Measurements from ENCODE around the gene KCNAB1. TPM values are rescaled to one million over a fixed set of nuclear protein-coding genes. Genes with fewer than 3 reads are reported as not detected.

The KCNAB1 gene
- total and polyA plus RNA-seq, 2 of the 8 experiments (the other 6 are each of a cell fraction or from before 2014, with no cell fraction given) = 0.51 to 2.3 TPM

DNA sequence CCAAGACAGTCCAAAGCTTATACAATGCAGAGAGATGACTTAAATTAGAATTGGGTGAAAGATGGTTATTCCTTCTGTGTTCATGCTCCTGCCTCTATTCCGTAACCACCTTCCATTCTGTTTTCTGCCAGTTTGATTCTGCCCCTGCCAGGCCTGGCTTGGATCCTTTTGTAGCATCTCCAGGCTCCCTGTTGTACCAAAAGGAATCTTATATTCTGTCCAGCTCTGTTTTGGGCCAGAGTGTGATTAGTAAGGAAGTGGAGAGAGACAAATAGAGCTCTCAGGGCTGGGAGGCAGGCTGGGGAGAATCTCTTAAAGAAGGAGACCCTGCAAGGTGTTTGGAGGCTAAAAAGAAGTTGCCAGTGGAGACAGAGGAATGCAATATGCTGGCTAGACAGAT lies 63.8 kb downstream of the KCNAB1 start:
- H2BK12ac ChIP-seq (ENCODE audit: low read depth, low read length) = no peak overlapping the region
- no peaks in the 10 kb centered on the region for H3K4me1 ChIP-seq (replicated peaks in 1 of 4; ENCODE audit: control insufficient read depth in 3 of 4, insufficient read depth in 4 of 4, low read length in 3 of 4)
- no peak overlapping the region for H2AK5ac ChIP-seq (ENCODE audit: low read depth, low read length)
- no peaks in the 10 kb centered on the region for H3K79me2 ChIP-seq (ENCODE audit: control insufficient read depth in 1 of 2, insufficient read depth in 2 of 2, low read length in 2 of 2)
- ChIA-PET CTCF (ENCODE audit: partially characterized antibody) (interaction anchor here (1.1 to 1.4 kb wide), 6 partner anchors 9 to 291 kb away, joined by 3 to 7 read pairs (median 4); no protein-coding TSS in a partner anchor), POLR2A (ENCODE audit: partially characterized antibody) (interaction anchor here (1.1 kb wide), 1 partner anchor 273 kb away, joined by 3 read pairs; no protein-coding TSS in a partner anchor)
- DNase-seq (ENCODE audit: low read depth in 1 of 2, low spot score in 2 of 2) = no peak
- H3K23me2 ChIP-seq (ENCODE audit: low read depth, low read length) = no peaks in the 10 kb centered on the region
- H4K20me1 ChIP-seq (replicated peaks in 1 of 2; ENCODE audit: control insufficient read depth in 1 of 2, insufficient read depth in 2 of 2, low read length in 2 of 2) = no peaks in the 10 kb centered on the region
- WGBS, 2 experiments (ENCODE audit: extremely low coverage in 1 of 2, insufficient coverage in 1 of 2, insufficient read length in 1 of 2, insufficient replicate concordance in 2 of 2, low coverage in 1 of 2, low lambda C conversion rate in 2 of 2, missing lambda C conversion rate in 1 of 2) = 89% methylated on average over 1 of the region's 1 CpG; no CpG with 5 or more reads in 1 of the 2 experiments
- H3K27me3 ChIP-seq (replicated peaks in 1 of 4; ENCODE audit: control insufficient read depth in 3 of 4, extremely low read depth in 1 of 4, insufficient read depth in 3 of 4, low read length in 3 of 4) = no peaks in the 10 kb centered on the region
- no peaks in the 10 kb centered on the region for H3K9me3 ChIP-seq (ENCODE audit: insufficient read depth in 2 of 2, low read depth in 1 of 2, low read length in 1 of 2)
- no peak overlapping the region for H3K4me2 ChIP-seq (ENCODE audit: insufficient read depth in 1 of 2, low read depth in 2 of 2, low read length in 2 of 2)
- H3K27ac ChIP-seq (ENCODE audit: low read depth, low read length) = no peak overlapping the region
- no peak overlapping the region for H3K9ac ChIP-seq (replicated peaks in 1 of 4; ENCODE audit: extremely low read depth in 1 of 4, low read depth in 3 of 4, low read length in 3 of 4)
- no peak overlapping the region for H3K4me3 ChIP-seq (ENCODE audit: extremely low read depth in 1 of 4, insufficient read depth in 2 of 4, low read depth in 3 of 4, low read length in 4 of 4)
- H3K23ac ChIP-seq (ENCODE audit: insufficient read length) = no peak overlapping the region
- FAIRE-seq = no peak
- H2BK5ac ChIP-seq (ENCODE audit: low read depth, low read length) = no peak overlapping the region
- no peak overlapping the region for H4K8ac ChIP-seq (ENCODE audit: extremely low read depth, insufficient read depth, low read length)
- H2BK15ac ChIP-seq (ENCODE audit: low read length) = no peak overlapping the region
- H3K4ac ChIP-seq (replicated peaks; ENCODE audit: insufficient read length, low read depth, low read length) = no peak overlapping the region
- H4K5ac ChIP-seq (ENCODE audit: insufficient read length, low read depth, low read length) = no peak overlapping the region
- H3K36me3 ChIP-seq (ENCODE audit: control insufficient read depth in 2 of 4, insufficient read depth in 4 of 4, low read length in 3 of 4) = no peaks in the 10 kb centered on the region
- H3K18ac ChIP-seq (ENCODE audit: extremely low read depth, low read length) = no peak overlapping the region
- no peak overlapping the region for H3K56ac ChIP-seq (replicated peaks; ENCODE audit: insufficient read length, low read depth, low read length)
- H3K79me1 ChIP-seq (ENCODE audit: low read depth, low read length) = no peaks in the 10 kb centered on the region
- H2AFZ ChIP-seq (ENCODE audit: low read length) = no peak overlapping the region
- no peak overlapping the region for H2BK120ac ChIP-seq (replicated peaks; ENCODE audit: low read depth, low read length)
- H2BK20ac ChIP-seq (ENCODE audit: low read length) = no peak overlapping the region
- no peak overlapping the region for H3K14ac ChIP-seq (ENCODE audit: insufficient read length)
- H4K91ac ChIP-seq (replicated peaks; ENCODE audit: insufficient read length, low read length) = no peak overlapping the region
- TF ChIP-seq SIRT6 (IDR thresholded peaks at IDR 0.05; ENCODE audit: low read length) (no peak), TAF7 (optimal IDR thresholded peaks at IDR 0.05; ENCODE audit: borderline replicate concordance, low read depth, low read length) (no peak), BCL11A (IDR thresholded peaks at IDR 0.05; ENCODE audit: low read depth in 2 of 2, low read length in 2 of 2) (no peak), EGR1 (IDR thresholded peaks at IDR 0.05; ENCODE audit: borderline replicate concordance, low read depth, low read length) (no peak), BRCA1 (IDR thresholded peaks at IDR 0.05; ENCODE audit: low read depth, low read length) (no peak), HDAC6 (IDR thresholded peaks at IDR 0.05; ENCODE audit: low read depth, low read length) (no peak), EP300 (IDR thresholded peaks at IDR 0.05; ENCODE audit: borderline replicate concordance in 1 of 2, low read depth in 2 of 2, low read length in 2 of 2) (no peak), CHD2 (IDR thresholded peaks at IDR 0.05; ENCODE audit: low read length) (no peak)
- TF ChIP-seq, protein P1, sequence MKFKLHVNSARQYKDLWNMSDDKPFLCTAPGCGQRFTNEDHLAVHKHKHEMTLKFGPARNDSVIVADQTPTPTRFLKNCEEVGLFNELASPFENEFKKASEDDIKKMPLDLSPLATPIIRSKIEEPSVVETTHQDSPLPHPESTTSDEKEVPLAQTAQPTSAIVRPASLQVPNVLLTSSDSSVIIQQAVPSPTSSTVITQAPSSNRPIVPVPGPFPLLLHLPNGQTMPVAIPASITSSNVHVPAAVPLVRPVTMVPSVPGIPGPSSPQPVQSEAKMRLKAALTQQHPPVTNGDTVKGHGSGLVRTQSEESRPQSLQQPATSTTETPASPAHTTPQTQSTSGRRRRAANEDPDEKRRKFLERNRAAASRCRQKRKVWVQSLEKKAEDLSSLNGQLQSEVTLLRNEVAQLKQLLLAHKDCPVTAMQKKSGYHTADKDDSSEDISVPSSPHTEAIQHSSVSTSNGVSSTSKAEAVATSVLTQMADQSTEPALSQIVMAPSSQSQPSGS (IDR thresholded peaks at IDR 0.05; ENCODE audit: low read length) = no peak

All from H1 (cell line).